HCT116 (cell line): ENCODE results near the gene GSG1L. TPM values are rescaled to one million over a fixed set of nuclear protein-coding genes. Genes with fewer than 3 reads are reported as not detected.

Source experiments
- ATAC-seq: fragments of 200-7000 bp; cut with Tn5 transposase; 2 replicates; pipeline ENCODE4 v1.9.1; 2020; ENCODE audit warnings: mild to moderate bottlenecking, moderate library complexity
- BruUV-seq: library from RNA; stranded (reverse); fragments of 400-500 nt; replicated peaks from 2 replicates; lab custom pipeline; 2021; lab: Mats Ljungman, UMichigan
- CTCF ChIA-PET: fragments of 300-600 bp; sonication (Branson Sonifier 250); formaldehyde crosslinking; loops from one replicate; lab custom pipeline; 2021; ENCODE audit warnings: antibody characterized with exemption; lab: Charles Lee
- POLR2A ChIA-PET: fragments of 300-600, 350-600 bp; sonication (Branson Sonifier 250); formaldehyde crosslinking; loops from one replicate; lab custom pipeline; 2021; ENCODE audit warnings: antibody characterized with exemption; lab: Charles Lee
- RAD21 ChIA-PET, 2 experiments: fragments of 300-600 bp; sonication (Branson Sonifier 250); formaldehyde crosslinking; loops; one replicate each; lab custom pipeline; 2023; ENCODE audit warnings: low total read pairs in 2 of 2; ENCODE audit not compliant: uncharacterized antibody in 2 of 2, unreplicated experiment in 2 of 2, low non-redundant PET in 1 of 2; lab: Charles Lee
- DNase-seq: peaks from one replicate; pipeline ENCODE4 v3.0.0-alpha.2; 2010; ENCODE audit warnings: low read depth, low spot score
- H2AFZ ChIP-seq: fragments of 200-600 bp; shearing (Covaris generic), sonication (generic); 2 replicates; pipeline ENCODE4 v1.6.1; 2017; ENCODE audit warnings: low read depth, mixed run types, mixed read lengths, antibody characterized with exemption, low read length; ENCODE audit not compliant: poor library complexity, severe bottlenecking
- H3K27ac ChIP-seq: 2 replicates; pipeline ENCODE4 v1.5.1; 2012; ENCODE audit warnings: low read depth, low read length
- H3K27me3 ChIP-seq: fragments of 200-600 bp; sonication (generic); 2 replicates; pipeline ENCODE4 v1.6.1; 2016; ENCODE audit warnings: mixed run types, low read length, mixed read lengths; ENCODE audit not compliant: insufficient read depth
- H3K36me3 ChIP-seq, 2 experiments: fragments of 200-500 bp in 1 of 2; fragments of 200-600 bp in 1 of 2; sonication (Bioruptor generic) in 1 of 2; sonication (generic) in 1 of 2; 2 replicates each; pipeline versions ENCODE4 v1.5.1 to v1.6.1; 2014 to 2016; ENCODE audit warnings: low read length in 2 of 2, inconsistent platforms in 1 of 2, mixed read lengths in 1 of 2, mixed run types in 1 of 2; ENCODE audit not compliant: insufficient read depth in 2 of 2, control insufficient read depth in 1 of 2
- H3K4me1 ChIP-seq, 2 experiments: fragments of 200-600 bp in 1 of 2; sonication (generic) in 1 of 2; 2 replicates each; pipeline versions ENCODE4 v1.5.1 to v1.6.1; 2012 to 2017; ENCODE audit warnings: low read length in 2 of 2, inconsistent platforms in 1 of 2, mild to moderate bottlenecking in 1 of 2, mixed read lengths in 1 of 2, mixed run types in 1 of 2, moderate library complexity in 1 of 2; ENCODE audit not compliant: insufficient read depth in 2 of 2, control insufficient read depth in 1 of 2
- H3K4me2 ChIP-seq: fragments of 200-600 bp; sonication (generic); 2 replicates; pipeline ENCODE4 v1.6.1; 2017; ENCODE audit warnings: mixed run types, low read length, mixed read lengths
- H3K4me3 ChIP-seq, 2 experiments: fragments of 200-600 bp in 1 of 2; sonication (generic) in 1 of 2; replicated peaks in 1 of 2; 2 replicates each; pipeline ENCODE4 v1.5.1; 2011 to 2016; ENCODE audit warnings: low read length in 2 of 2, control low read depth in 1 of 2, low read depth in 1 of 2, mild to moderate bottlenecking in 1 of 2, mixed read lengths in 1 of 2, mixed run types in 1 of 2
- H3K79me2 ChIP-seq: fragments of 200-600 bp; sonication (generic); 2 replicates; pipeline ENCODE4 v1.6.1; 2017; ENCODE audit warnings: mild to moderate bottlenecking, mixed run types, low read length, moderate library complexity, mixed read lengths; ENCODE audit not compliant: insufficient read depth
- H3K9ac ChIP-seq: fragments of 200-600 bp; sonication (generic); 2 replicates; pipeline ENCODE4 v1.6.1; 2016; ENCODE audit warnings: low read length, mixed read lengths
- H3K9me2 ChIP-seq: fragments of 200-600 bp; sonication (generic), shearing (Covaris generic); 2 replicates; pipeline ENCODE4 v1.6.1; 2017; ENCODE audit warnings: mixed run types, mild to moderate bottlenecking, moderate library complexity; ENCODE audit not compliant: insufficient read depth
- H3K9me3 ChIP-seq, 2 experiments: fragments of 200-500 bp in 1 of 2; fragments of 200-600 bp in 1 of 2; sonication (Bioruptor generic) in 1 of 2; sonication (generic) in 1 of 2; 2 replicates each; pipeline ENCODE4 v1.6.1; 2014 to 2017; ENCODE audit warnings: low read length in 2 of 2, mixed read lengths in 2 of 2, inconsistent platforms in 1 of 2, low read depth in 1 of 2, mild to moderate bottlenecking in 1 of 2, mixed run types in 1 of 2, moderate library complexity in 1 of 2; ENCODE audit not compliant: control insufficient read depth in 1 of 2, insufficient read depth in 1 of 2
- H4K20me1 ChIP-seq: fragments of 200-600 bp; sonication (generic), shearing (Covaris generic); 2 replicates; pipeline ENCODE4 v1.6.1; 2017; ENCODE audit warnings: mixed run types, mild to moderate bottlenecking, moderate library complexity; ENCODE audit not compliant: insufficient read depth
- CBX3 ChIP-seq: IDR thresholded peaks from 2 replicates; pipeline ENCODE4 v1.6.1; 2012; ENCODE audit warnings: low read depth
- CEBPB ChIP-seq: IDR thresholded peaks from 2 replicates; pipeline ENCODE4 v1.6.1; 2012; ENCODE audit warnings: low read depth
- EZH2 ChIP-seq: fragments of 200-600 bp; sonication (generic); IDR thresholded peaks from 2 replicates; pipeline ENCODE4 v1.6.1; 2017; ENCODE audit warnings: antibody characterized with exemption, mixed run types
- EZH2phosphoT487 ChIP-seq: fragments of 200-600 bp; IDR thresholded peaks from 2 replicates; pipeline ENCODE4 v1.6.1; 2018; ENCODE audit warnings: antibody characterized with exemption, borderline replicate concordance
- FOSL1 ChIP-seq: IDR thresholded peaks from 2 replicates; pipeline ENCODE4 v1.6.1; 2012; ENCODE audit warnings: low read depth
- POLR2AphosphoS5 ChIP-seq: IDR thresholded peaks from 2 replicates; pipeline ENCODE4 v1.6.1; 2011; ENCODE audit warnings: mild to moderate bottlenecking, low read depth, low read length, moderate library complexity
- RAD21 ChIP-seq: IDR thresholded peaks from 2 replicates; pipeline ENCODE4 v1.6.1; 2012; ENCODE audit warnings: low read depth, mild to moderate bottlenecking
- SIN3A ChIP-seq: IDR thresholded peaks from 2 replicates; pipeline ENCODE4 v1.6.1; 2012; ENCODE audit warnings: low read depth
- SP1 ChIP-seq: IDR thresholded peaks from 2 replicates; pipeline ENCODE4 v1.6.1; 2012; ENCODE audit warnings: low read depth
- ZFX ChIP-seq: fragments of 450-650 bp; IDR thresholded peaks from 2 replicates; pipeline ENCODE4 v1.6.1; 2017
- ZNF274 ChIP-seq: fragments of 200-500 bp; sonication (Bioruptor generic); IDR thresholded peaks from 2 replicates; pipeline ENCODE4 v1.6.1; 2014; ENCODE audit warnings: mild to moderate bottlenecking, low read depth, low read length, inconsistent platforms
- intact Hi-C: fragments of 100-400 bp; cut with micrococcal nuclease; formaldehyde crosslinking; loops from 2 replicates; pipeline ENCODE4 v1.10.0; 2022
- total RNA-seq: library from RNA; stranded (reverse); gene quantifications from one replicate; pipeline ENCODE4 v1.2.1, GENCODE V29; 2021; ENCODE audit not compliant: unreplicated experiment
- TF ChIP-seq, protein P1 (sequence below): IDR thresholded peaks from 2 replicates; pipeline ENCODE4 v1.6.1; 2012
- TF ChIP-seq, protein P2 (sequence below): IDR thresholded peaks from 2 replicates; pipeline ENCODE4 v1.6.1; 2012

GSG1L gene
- total RNA-seq, 1 experiment from 2014 or later: not detected

DNA sequence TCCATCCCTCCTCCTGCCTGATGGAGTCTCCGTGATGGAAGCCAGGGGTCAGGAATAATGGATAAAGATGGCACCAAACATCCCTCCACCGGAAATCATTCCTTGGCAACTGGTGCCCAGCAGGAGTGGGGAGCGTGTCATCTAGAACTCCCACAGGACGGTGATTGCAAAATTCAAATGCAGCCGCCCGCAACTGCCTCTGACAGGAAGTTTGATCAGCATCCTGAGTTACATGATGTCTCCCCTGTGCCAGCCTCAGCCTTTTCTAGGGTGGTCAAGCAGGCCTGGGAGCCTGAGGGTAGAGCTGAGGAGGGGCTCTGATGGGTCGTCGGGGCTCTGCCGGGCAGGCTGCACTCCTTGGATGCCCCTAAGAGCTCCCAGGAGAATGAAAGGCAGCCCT lies 52.8 kb downstream of the GSG1L start:
- TF ChIP-seq FOSL1: no peak
- no peak for TF ChIP-seq CEBPB
- no peak for TF ChIP-seq SIN3A
- CTCF ChIA-PET: no interaction called here
- H4K20me1 ChIP-seq: no peaks in the 10 kb centered on the region
- H3K27me3 ChIP-seq: peaks cover 30% of the 10 kb centered on the region
- no peak for DNase-seq
- intact Hi-C loops: no loop called here
- RAD21 ChIA-PET: no interaction called here
- H3K9ac ChIP-seq: no peak overlapping the region
- H3K36me3 ChIP-seq: no peaks in the 10 kb centered on the region
- no peak overlapping the region for H3K4me2 ChIP-seq
- no peaks in the 10 kb centered on the region for H3K79me2 ChIP-seq
- no peak overlapping the region for H3K27ac ChIP-seq
- H2AFZ ChIP-seq: no peak overlapping the region
- ATAC-seq: no peak
- POLR2A ChIA-PET: no interaction called here
- H3K9me3 ChIP-seq: no peaks in the 10 kb centered on the region
- H3K9me2 ChIP-seq: no peaks in the 10 kb centered on the region
- no peak overlapping the region for H3K4me3 ChIP-seq
- no TSS peak for BruUV-seq
- no peaks in the 10 kb centered on the region for H3K4me1 ChIP-seq

DNA sequence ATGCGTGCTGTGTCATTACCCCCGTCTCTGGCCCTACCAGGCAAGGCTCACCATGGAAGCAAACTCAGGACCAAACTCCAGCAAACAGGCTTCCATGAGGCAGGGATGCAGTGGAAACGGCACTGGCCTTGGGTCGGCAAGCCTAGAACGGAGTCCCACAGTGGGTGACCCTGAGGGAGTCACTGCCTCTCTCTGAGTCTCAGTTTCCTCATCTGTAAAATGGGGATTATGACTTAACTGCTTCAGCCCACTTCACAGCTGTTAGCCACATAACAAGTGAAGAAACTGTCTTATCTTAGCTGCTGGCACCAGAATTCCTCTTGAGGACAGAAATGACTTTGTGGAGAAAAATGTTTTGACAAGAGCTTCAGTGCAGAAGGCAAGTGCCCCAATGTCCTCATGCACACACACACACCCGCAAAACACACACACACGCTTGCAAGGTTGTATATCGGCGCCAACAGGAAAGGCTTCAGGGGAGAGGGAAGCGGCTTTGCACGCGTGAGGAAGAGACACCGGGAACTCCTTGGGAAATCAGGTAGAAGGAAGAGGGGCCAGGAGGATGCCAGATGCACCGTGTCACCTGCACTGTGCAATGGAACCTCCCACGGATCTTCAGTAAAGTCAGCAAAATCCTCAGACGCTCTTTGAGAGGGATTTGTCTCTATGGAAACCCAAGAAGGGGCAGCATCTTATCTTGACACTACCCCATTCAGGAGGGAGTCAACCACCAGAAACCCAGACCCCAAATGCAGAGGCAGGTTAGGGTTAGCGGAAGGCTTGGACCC lies 53.7 kb downstream of the GSG1L start:
- Histone ChIP-seq H2AFZ (no peak overlapping the region), H3K4me3 (no peak overlapping the region), H3K4me1 (no peaks in the 10 kb centered on the region), H3K36me3 (no peaks in the 10 kb centered on the region), H3K9ac (no peak overlapping the region), H3K79me2 (no peaks in the 10 kb centered on the region), H3K27ac (no peak overlapping the region), H4K20me1 (no peaks in the 10 kb centered on the region), H3K27me3 (peaks cover 27% of the 10 kb centered on the region), H3K9me3 (no peaks in the 10 kb centered on the region), H3K9me2 (no peaks in the 10 kb centered on the region), H3K4me2 (no peak overlapping the region)
- ChIA-PET POLR2A (no interaction called here), RAD21 (no interaction called here), CTCF (no interaction called here)
- intact Hi-C loops: no loop called here
- no peak for DNase-seq
- BruUV-seq: no TSS peak
- TF ChIP-seq EZH2phosphoT487 (no peak), RAD21 (no peak), POLR2AphosphoS5 (no peak), SP1 (no peak), ZFX (no peak), CBX3 (no peak), EZH2 (no peak), SIN3A (no peak), ZNF274 (no peak)
- TF ChIP-seq, protein P1, sequence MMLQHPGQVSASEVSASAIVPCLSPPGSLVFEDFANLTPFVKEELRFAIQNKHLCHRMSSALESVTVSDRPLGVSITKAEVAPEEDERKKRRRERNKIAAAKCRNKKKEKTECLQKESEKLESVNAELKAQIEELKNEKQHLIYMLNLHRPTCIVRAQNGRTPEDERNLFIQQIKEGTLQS: no peak
- TF ChIP-seq, protein P2, sequence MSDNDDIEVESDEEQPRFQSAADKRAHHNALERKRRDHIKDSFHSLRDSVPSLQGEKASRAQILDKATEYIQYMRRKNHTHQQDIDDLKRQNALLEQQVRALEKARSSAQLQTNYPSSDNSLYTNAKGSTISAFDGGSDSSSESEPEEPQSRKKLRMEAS: no peak
- ATAC-seq: no peak
